HG02943 (cell line): ENCODE measurements around the gene WNT5B.

Experiments used
- ATAC-seq: cut with Tn5 transposase; IDR thresholded peaks from one replicate; pipeline ENCODE4 v1.9.1; 2021; ENCODE audit warnings: mild to moderate bottlenecking, low read depth, moderate library complexity; ENCODE audit not compliant: unreplicated experiment

WNT5B gene

GRCh38 chr12:1646569-1647284, 17.7 kb downstream of the WNT5B start:
- ATAC-seq, result no peak

- no peak for ATAC-seq
Measured at GRCh38 chr12:1647285-1647669, 18.2 kb downstream of the WNT5B start.

- ATAC-seq, result no peak
Measured at GRCh38 chr12:1650260-1650977, 21.4 kb downstream of the WNT5B start.

- ATAC-seq, result no peak
Measured at GRCh38 chr12:1650978-1651361, 21.9 kb downstream of the WNT5B start.

- ATAC-seq, result no peak
Measured at GRCh38 chr12:1651946-1652345, 22.9 kb downstream of the WNT5B start.

GRCh38 chr12:1655225-1655788, 26.3 kb downstream of the WNT5B start:
- ATAC-seq, result no peak

- no peak for ATAC-seq
Measured at GRCh38 chr12:1656902-1657301, 27.9 kb downstream of the WNT5B start.

GRCh38 chr12:1657688-1658087, 28.7 kb downstream of the WNT5B start:
- no peak for ATAC-seq

GRCh38 chr12:1660304-1661187, 31.5 kb downstream of the WNT5B start:
- no peak for ATAC-seq

GRCh38 chr12:1661553-1662335, 32.7 kb downstream of the WNT5B start:
- peak; percentile 63 for ATAC-seq

GRCh38 chr12:1662761-1663439, 33.9 kb downstream of the WNT5B start:
- ATAC-seq, result no peak

- no peak for ATAC-seq
Measured at GRCh38 chr12:1663440-1664132, 34.6 kb downstream of the WNT5B start.

GRCh38 chr12:1665366-1665765, 36.3 kb downstream of the WNT5B start:
- ATAC-seq, result no peak

- ATAC-seq, result no peak
Measured at GRCh38 chr12:1666215-1666614, 37.2 kb downstream of the WNT5B start.

GRCh38 chr12:1666685-1667162, 37.7 kb downstream of the WNT5B start:
- ATAC-seq, result no peak

- ATAC-seq, result no peak
Measured at GRCh38 chr12:1668833-1669543, 40.0 kb downstream of the WNT5B start.

GRCh38 chr12:1670358-1671268, 41.6 kb downstream of the WNT5B start:
- no peak for ATAC-seq
